Measurements from ENCODE around the gene CD200R1.

CD200R1 gene

GRCh38 chr3:112963683-112964082, 11.2 kb downstream of the CD200R1 start:
- Mint-ChIP-seq H3K36me3 (ENCODE audit: low read depth) (no peaks in the 10 kb centered on the region), H3K27ac (no peak overlapping the region), H3K4me1 (no peaks in the 10 kb centered on the region), H3K4me3 (no peak overlapping the region), H3K9me3 (peaks cover 27% of the 10 kb centered on the region), H3K27me3 (ENCODE audit: low read depth, poor library complexity) (no peaks in the 10 kb centered on the region)
- TF ChIP-seq CTCF (IDR thresholded peaks at IDR 0.05): no peak
- DNase-seq: no peak

DNA sequence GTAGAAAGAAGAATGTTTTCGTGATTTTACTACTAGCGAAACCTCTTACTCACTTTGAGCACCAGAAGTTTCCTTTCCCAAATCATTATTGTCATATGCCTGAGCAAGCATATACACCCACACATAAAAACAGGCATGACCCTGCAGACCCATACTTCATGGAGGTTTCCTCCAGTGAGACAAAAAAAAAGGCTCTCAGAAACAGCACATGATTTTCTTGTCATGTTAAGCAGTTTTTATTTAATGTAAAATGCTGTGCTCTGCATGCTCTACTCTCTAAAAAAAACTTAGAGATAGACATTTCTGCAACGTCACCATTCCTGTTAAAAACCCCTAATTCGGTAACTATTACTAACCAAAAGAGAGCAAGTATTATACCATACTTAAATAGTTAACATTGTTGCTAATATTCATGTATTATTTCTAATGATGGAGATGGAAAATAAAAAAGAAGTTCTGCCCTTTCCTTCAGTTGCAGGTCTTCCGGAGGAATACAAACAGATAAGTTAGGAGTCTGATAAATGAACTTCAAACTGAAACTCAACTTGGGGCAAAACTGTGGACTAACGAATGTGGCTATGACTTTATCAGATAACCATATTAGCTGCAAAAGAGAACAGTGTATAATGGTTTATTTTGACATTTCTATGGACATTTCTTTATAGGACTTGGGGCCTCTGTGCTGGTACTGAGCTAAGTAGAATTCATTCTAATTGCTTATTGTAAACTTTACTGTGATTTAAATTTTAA, 15.9 kb downstream of the CD200R1 start:
- TF ChIP-seq CTCF (IDR thresholded peaks at IDR 0.05): no peak
- no peak for DNase-seq
- Mint-ChIP-seq H3K4me3 (no peak overlapping the region), H3K27ac (no peak overlapping the region), H3K27me3 (ENCODE audit: low read depth, poor library complexity) (peaks cover 3% of the 10 kb centered on the region), H3K9me3 (peaks cover 17% of the 10 kb centered on the region), H3K4me1 (no peaks in the 10 kb centered on the region), H3K36me3 (ENCODE audit: low read depth) (no peaks in the 10 kb centered on the region)

DNA sequence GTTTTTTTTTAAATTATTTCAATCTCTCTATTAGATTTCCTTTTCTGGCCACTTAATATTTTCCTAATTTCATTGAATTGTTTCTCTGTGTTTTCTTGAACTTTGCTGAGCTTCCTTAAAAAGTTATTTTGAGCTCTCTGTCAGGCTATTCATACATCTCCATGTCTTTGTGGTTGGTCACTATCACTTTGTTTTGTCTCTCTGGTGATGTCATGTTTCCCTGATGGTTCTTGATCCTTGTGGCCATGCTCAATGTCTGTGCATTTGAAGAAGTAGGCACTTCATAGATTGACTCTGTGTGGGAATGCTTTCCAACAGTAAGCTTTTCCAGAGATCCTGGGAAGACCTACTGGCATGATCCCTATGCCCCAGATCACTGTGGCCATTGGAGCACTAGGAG, 18.6 kb downstream of the CD200R1 start:
- no peak overlapping the region for H3K4me3 Mint-ChIP-seq
- no peak for DNase-seq
- peaks cover 6% of the 10 kb centered on the region for H3K27me3 Mint-ChIP-seq (ENCODE audit: low read depth, poor library complexity)
- no peak overlapping the region for H3K27ac Mint-ChIP-seq
- H3K4me1 Mint-ChIP-seq: no peaks in the 10 kb centered on the region
- no peaks in the 10 kb centered on the region for H3K36me3 Mint-ChIP-seq (ENCODE audit: low read depth)
- no peak for TF ChIP-seq CTCF (IDR thresholded peaks at IDR 0.05)
- peaks cover 12% of the 10 kb centered on the region for H3K9me3 Mint-ChIP-seq

- Mint-ChIP-seq H3K4me3 (no peak overlapping the region), H3K27ac (no peak overlapping the region), H3K36me3 (ENCODE audit: low read depth) (no peaks in the 10 kb centered on the region), H3K9me3 (peaks cover 13% of the 10 kb centered on the region), H3K4me1 (no peaks in the 10 kb centered on the region), H3K27me3 (ENCODE audit: low read depth, poor library complexity) (peaks cover 8% of the 10 kb centered on the region)
- DNase-seq: no peak
- no peak for TF ChIP-seq CTCF (IDR thresholded peaks at IDR 0.05)
Observed at GRCh38 chr3:112948346-112948838, 26.5 kb downstream of the CD200R1 start.

DNA sequence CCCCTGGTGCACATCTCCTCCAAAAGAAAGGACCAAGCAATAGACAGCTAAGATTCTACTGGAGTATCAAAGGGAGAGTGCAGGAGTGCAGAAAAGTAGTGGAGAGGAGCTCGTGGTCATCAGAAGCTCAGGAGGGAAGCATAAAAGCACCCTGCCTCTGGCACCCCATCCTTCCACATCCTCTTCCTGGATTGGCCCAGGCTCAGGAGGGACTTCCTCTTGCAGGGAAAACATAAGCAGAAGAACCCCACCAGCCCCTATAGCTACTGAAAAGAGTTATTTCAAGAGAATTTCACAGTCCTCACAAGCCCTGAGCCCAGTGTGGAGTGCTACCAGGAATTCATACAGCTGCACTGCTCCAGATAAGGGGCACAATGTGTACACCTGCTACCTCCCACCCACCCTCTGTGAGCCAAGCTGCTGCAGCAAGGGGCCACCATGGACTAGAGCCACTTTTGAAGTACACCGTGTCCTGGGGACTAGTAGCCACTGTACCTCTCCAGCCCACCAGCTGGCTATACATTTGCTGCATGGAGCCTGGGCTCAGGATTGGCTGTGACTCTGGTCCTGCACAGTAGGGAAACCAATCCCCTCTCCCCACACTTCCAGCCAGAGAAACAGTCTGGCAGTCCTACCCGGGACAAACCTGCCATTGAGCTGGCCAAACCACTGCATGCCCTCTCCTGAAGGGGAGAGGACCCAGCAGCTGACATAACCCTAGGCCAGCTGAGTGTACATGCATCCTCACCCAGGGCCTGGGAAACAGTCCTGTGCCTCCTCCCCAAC, 43.0 kb downstream of the CD200R1 start:
- no peak for DNase-seq
- no peak for TF ChIP-seq CTCF (IDR thresholded peaks at IDR 0.05)

More for the DNA sequence above, 43.0 kb downstream of the CD200R1 start:
- no peak overlapping the region for H3K27ac Mint-ChIP-seq
- peaks cover 24% of the 10 kb centered on the region for H3K9me3 Mint-ChIP-seq
- no peak overlapping the region for H3K4me3 Mint-ChIP-seq
- H3K27me3 Mint-ChIP-seq (ENCODE audit: low read depth, poor library complexity): peaks cover 11% of the 10 kb centered on the region
- H3K36me3 Mint-ChIP-seq (ENCODE audit: low read depth): no peaks in the 10 kb centered on the region
- no peaks in the 10 kb centered on the region for H3K4me1 Mint-ChIP-seq
